Neuronal stem cell (in vitro differentiated cells): ENCODE measurements around the gene FRMD6.

Experiments
- DNase-seq: peaks from one replicate; pipeline ENCODE4 v3.0.0-alpha.2; 2013; ENCODE audit warnings: low spot score
- H2AFZ ChIP-seq: one replicate; pipeline ENCODE4 v1.6.1; 2013; ENCODE audit warnings: mild to moderate bottlenecking, low read length, inconsistent platforms
- H2AK5ac ChIP-seq: 2 replicates; pipeline ENCODE4 v1.6.1; 2013; ENCODE audit warnings: low read depth, mild to moderate bottlenecking, inconsistent platforms, low read length, moderate library complexity, mixed read lengths
- H2BK120ac ChIP-seq: 2 replicates; pipeline ENCODE4 v1.6.1; 2013; ENCODE audit warnings: low read depth, mild to moderate bottlenecking, inconsistent platforms, low read length, moderate library complexity, mixed read lengths
- H2BK12ac ChIP-seq: one replicate; pipeline ENCODE4 v1.6.1; 2013; ENCODE audit warnings: low read length, inconsistent platforms
- H2BK15ac ChIP-seq: 2 replicates; pipeline ENCODE4 v1.6.1; 2013; ENCODE audit warnings: mild to moderate bottlenecking, low read length, inconsistent platforms, mixed read lengths
- H2BK5ac ChIP-seq: one replicate; pipeline ENCODE4 v1.6.1; 2013; ENCODE audit warnings: inconsistent platforms, mild to moderate bottlenecking, low read length, moderate library complexity
- H3K14ac ChIP-seq: one replicate; pipeline ENCODE4 v1.6.1; 2013; ENCODE audit warnings: low read length, inconsistent platforms
- H3K18ac ChIP-seq: 2 replicates; pipeline ENCODE4 v1.6.1; 2013; ENCODE audit warnings: low read length, inconsistent platforms
- H3K23ac ChIP-seq: 2 replicates; pipeline ENCODE4 v1.6.1; 2013; ENCODE audit warnings: low read depth, mild to moderate bottlenecking, mixed read lengths, low read length, inconsistent platforms; ENCODE audit not compliant: poor library complexity
- H3K27ac ChIP-seq: replicated peaks from 3 replicates; pipeline ENCODE4 v1.5.1; 2013; ENCODE audit warnings: low read length, inconsistent platforms
- H3K27me3 ChIP-seq, 3 experiments: 2 replicates each; pipeline ENCODE4 v1.6.1; 2013; ENCODE audit warnings: low read length in 3 of 3, mild to moderate bottlenecking in 2 of 3, inconsistent platforms in 1 of 3, low read depth in 1 of 3, mixed read lengths in 1 of 3, moderate library complexity in 1 of 3; ENCODE audit not compliant: control insufficient read depth in 3 of 3, insufficient read depth in 3 of 3
- H3K36me3 ChIP-seq, 2 donors: replicated peaks in 1 of 2; 2 replicates each; pipeline ENCODE4 v1.6.1; 2013; ENCODE audit warnings: low read length in 2 of 2; ENCODE audit not compliant: control insufficient read depth in 2 of 2, insufficient read depth in 2 of 2
- H3K4ac ChIP-seq: 2 replicates; pipeline ENCODE4 v1.6.1; 2013; ENCODE audit warnings: inconsistent platforms, mild to moderate bottlenecking, low read length, moderate library complexity
- H3K4me1 ChIP-seq, 2 donors: 1 replicate in 1 of 2; 2 replicates in 1 of 2; pipeline ENCODE4 v1.6.1; 2013; ENCODE audit warnings: low read length in 2 of 2, low read depth in 1 of 2; ENCODE audit not compliant: control insufficient read depth in 2 of 2, insufficient read depth in 1 of 2
- H3K4me2 ChIP-seq: one replicate; pipeline ENCODE4 v1.6.1; 2013; ENCODE audit warnings: mild to moderate bottlenecking, low read length, inconsistent platforms; ENCODE audit not compliant: insufficient read depth, poor library complexity, severe bottlenecking
- H3K4me3 ChIP-seq, 2 donors: 2 replicates each; pipeline ENCODE4 v1.5.1; 2013; ENCODE audit warnings: low read length in 2 of 2, mild to moderate bottlenecking in 2 of 2, inconsistent platforms in 1 of 2, moderate library complexity in 1 of 2
- H3K79me1 ChIP-seq: one replicate; pipeline ENCODE4 v1.6.1; 2013; ENCODE audit warnings: low read depth, mild to moderate bottlenecking, inconsistent platforms, low read length, moderate library complexity
- H3K9ac ChIP-seq: one replicate; pipeline ENCODE4 v1.6.1; 2013; ENCODE audit warnings: mild to moderate bottlenecking, low read depth, low read length, inconsistent platforms; ENCODE audit not compliant: poor library complexity
- H3K9me3 ChIP-seq, 2 donors: replicated peaks in 1 of 2; 2 replicates each; pipeline versions ENCODE3 to v1.6.1; 2013; ENCODE audit warnings: low read length in 2 of 2, mild to moderate bottlenecking in 2 of 2, inconsistent platforms in 1 of 2, low read depth in 1 of 2, mixed read lengths in 1 of 2, moderate library complexity in 1 of 2; ENCODE audit not compliant: control insufficient read depth in 2 of 2, insufficient read depth in 1 of 2
- H4K8ac ChIP-seq: one replicate; pipeline ENCODE4 v1.6.1; 2013; ENCODE audit warnings: low read depth, mild to moderate bottlenecking, inconsistent platforms, low read length, moderate library complexity
- H4K91ac ChIP-seq: one replicate; pipeline ENCODE4 v1.6.1; 2013; ENCODE audit warnings: low read length, low read depth, mild to moderate bottlenecking, inconsistent platforms; ENCODE audit not compliant: poor library complexity
- WGBS, 2 donors: extraction: QIAGEN DNeasy Blood & Tissue Kit; methylation state at CpG; one replicate each; pipeline ENCODE4 v1.1.7; 2013; ENCODE audit warnings: missing lambda C conversion rate in 2 of 2, mixed read lengths in 1 of 2; ENCODE audit not compliant: insufficient read length in 2 of 2, insufficient replicate concordance in 1 of 2; ENCODE audit errors: extremely low coverage in 2 of 2; 5-methylcytosine and 5-hydroxymethylcytosine counted together

The FRMD6 gene

GRCh38 chr14:51668870-51669269 is 17.2 kb downstream of the FRMD6 start:
- no peak overlapping the region for H3K4me3 ChIP-seq
- no peak overlapping the region for H3K18ac ChIP-seq
- peaks cover 0 to 14% of the 10 kb centered on the region in 2 donors for H3K9me3 ChIP-seq
- H4K91ac ChIP-seq = no peak overlapping the region
- H2AFZ ChIP-seq = no peak overlapping the region
- no peak overlapping the region for H3K23ac ChIP-seq
- no CpG with 5 or more reads among the region's 2 CpGs for WGBS, 2 donors
- H2BK5ac ChIP-seq = no peak overlapping the region
- H3K14ac ChIP-seq = no peak overlapping the region
- H3K9ac ChIP-seq = no peak overlapping the region
- H3K36me3 ChIP-seq = no peaks in the 10 kb centered on the region
- H3K4ac ChIP-seq = no peak overlapping the region
- H2BK120ac ChIP-seq = no peak overlapping the region
- no peak overlapping the region for H2BK15ac ChIP-seq
- H2BK12ac ChIP-seq = no peak overlapping the region
- H3K27ac ChIP-seq = no peak overlapping the region
- H2AK5ac ChIP-seq = no peak overlapping the region
- no peaks in the 10 kb centered on the region for H3K79me1 ChIP-seq
- peaks cover 0 to 5% of the 10 kb centered on the region in 2 donors for H3K4me1 ChIP-seq
- H4K8ac ChIP-seq = no peak overlapping the region
- DNase-seq = no peak
- H3K4me2 ChIP-seq = no peak overlapping the region
- H3K27me3 ChIP-seq = no peaks in the 10 kb centered on the region

GRCh38 chr14:51674294-51675002 is 22.7 kb downstream of the FRMD6 start:
- Histone ChIP-seq H4K91ac (no peak overlapping the region), H3K4me2 (no peak overlapping the region), H3K4me3 (no peak overlapping the region), H2AK5ac (no peak overlapping the region), H3K27me3 (no peaks in the 10 kb centered on the region), H3K36me3 (no peaks in the 10 kb centered on the region), H3K79me1 (no peaks in the 10 kb centered on the region), H3K27ac (no peak overlapping the region), H3K9ac (no peak overlapping the region), H3K14ac (no peak overlapping the region), H2BK5ac (no peak overlapping the region), H2AFZ (no peak overlapping the region), H2BK120ac (no peak overlapping the region), H3K9me3 (peaks cover 0 to 7% of the 10 kb centered on the region in 2 donors), H3K18ac (no peak overlapping the region), H3K4me1 (no peaks in the 10 kb centered on the region), H3K4ac (no peak overlapping the region), H3K23ac (no peak overlapping the region), H2BK15ac (no peak overlapping the region), H2BK12ac (no peak overlapping the region), H4K8ac (no peak overlapping the region)
- DNase-seq = no peak
- WGBS, 2 donors = no CpG with 5 or more reads among the region's 5 CpGs

- no peak overlapping the region for H4K91ac ChIP-seq
- no peak overlapping the region for H2BK120ac ChIP-seq
- H3K4me2 ChIP-seq = no peak overlapping the region
- no peak overlapping the region for H3K14ac ChIP-seq
- H3K4me1 ChIP-seq = peaks cover 0 to 3% of the 10 kb centered on the region in 2 donors
- no peak overlapping the region for H3K18ac ChIP-seq
- H3K79me1 ChIP-seq = no peaks in the 10 kb centered on the region
- no peaks in the 10 kb centered on the region for H3K36me3 ChIP-seq
- no peak for DNase-seq
- no peak overlapping the region for H3K9ac ChIP-seq
- H3K9me3 ChIP-seq = peaks cover 0 to 7% of the 10 kb centered on the region in 2 donors
- H3K23ac ChIP-seq = no peak overlapping the region
- no peak overlapping the region for H2AFZ ChIP-seq
- no peak overlapping the region for H2BK12ac ChIP-seq
- no peak overlapping the region for H3K4ac ChIP-seq
- H4K8ac ChIP-seq = no peak overlapping the region
- H2BK15ac ChIP-seq = no peak overlapping the region
- H2BK5ac ChIP-seq = no peak overlapping the region
- H3K4me3 ChIP-seq = no peak overlapping the region
- no peak overlapping the region for H3K27ac ChIP-seq
- H2AK5ac ChIP-seq = no peak overlapping the region
- no peaks in the 10 kb centered on the region for H3K27me3 ChIP-seq
These were observed 24.8 kb downstream of the FRMD6 start for GRCh38 chr14:51676549-51676948.

DNA sequence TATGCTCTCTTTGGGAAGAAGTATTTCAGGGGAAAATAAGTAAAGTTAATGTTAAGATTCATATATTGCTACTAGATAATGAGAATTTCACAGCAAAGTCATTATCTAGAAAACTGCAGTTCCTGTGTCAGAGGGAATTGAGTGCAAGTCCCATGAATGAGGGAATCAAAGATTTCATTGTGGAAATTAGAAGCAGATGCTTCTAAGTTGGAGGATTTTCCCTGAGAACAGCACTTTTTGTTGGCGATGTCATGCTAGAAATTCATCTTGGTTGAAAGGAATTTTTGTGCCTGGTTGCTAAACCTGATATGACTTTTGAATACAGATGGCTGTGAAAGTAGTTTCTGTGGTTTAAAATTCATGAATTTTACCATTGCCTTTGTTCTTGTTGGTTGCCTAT is 25.6 kb downstream of the FRMD6 start:
- Histone ChIP-seq H3K9ac (no peak overlapping the region), H2AFZ (no peak overlapping the region), H3K79me1 (no peaks in the 10 kb centered on the region), H2BK15ac (no peak overlapping the region), H2AK5ac (no peak overlapping the region), H3K4ac (no peak overlapping the region), H3K36me3 (no peaks in the 10 kb centered on the region), H3K27ac (no peak overlapping the region), H4K8ac (no peak overlapping the region), H3K9me3 (peaks cover 0 to 7% of the 10 kb centered on the region in 2 donors), H2BK12ac (no peak overlapping the region), H4K91ac (no peak overlapping the region), H3K4me3 (no peak overlapping the region), H3K18ac (no peak overlapping the region), H3K27me3 (no peaks in the 10 kb centered on the region), H3K4me2 (no peak overlapping the region), H2BK120ac (no peak overlapping the region), H3K4me1 (peaks cover 0 to 3% of the 10 kb centered on the region in 2 donors), H3K14ac (no peak overlapping the region), H3K23ac (no peak overlapping the region), H2BK5ac (no peak overlapping the region)
- no CpG with 5 or more reads among the region's 1 CpG for WGBS, 2 donors
- DNase-seq = no peak
